ENCODE results near the gene VWA5B1.
"Not testable (repeated sequence)": the region's sequence is repeated elsewhere in the genome, so short reads cannot be mapped to it uniquely, and the experiment has no call there.

The VWA5B1 gene

GRCh38 chr1:20280906-20281305 lies 9.8 kb upstream of the VWA5B1 start:
- DNase-seq (ENCODE audit: low spot score), result no peak

GRCh38 chr1:20281801-20282200 lies 8.9 kb upstream of the VWA5B1 start:
- no peak for DNase-seq (ENCODE audit: low spot score)

- no peak for DNase-seq (ENCODE audit: low spot score)
These were observed 8.1 kb upstream of the VWA5B1 start for GRCh38 chr1:20282533-20282932.

- DNase-seq (ENCODE audit: low spot score), result no peak
These were observed 6.6 kb upstream of the VWA5B1 start for GRCh38 chr1:20284046-20284445.

GRCh38 chr1:20284625-20285024 lies 6.0 kb upstream of the VWA5B1 start:
- no peak for DNase-seq (ENCODE audit: low spot score)

GRCh38 chr1:20285510-20285909 lies 5.2 kb upstream of the VWA5B1 start:
- no peak for DNase-seq (ENCODE audit: low spot score)

- DNase-seq (ENCODE audit: low spot score), result not testable (repeated sequence)
These were observed 3.0 kb upstream of the VWA5B1 start for GRCh38 chr1:20287696-20288095.

GRCh38 chr1:20291645-20292084 lies 990 bp downstream of the VWA5B1 start:
- DNase-seq (ENCODE audit: low spot score), result no peak

GRCh38 chr1:20298626-20299025 lies 8.0 kb downstream of the VWA5B1 start:
- no peak for DNase-seq (ENCODE audit: low spot score)

GRCh38 chr1:20301463-20302107 lies 10.9 kb downstream of the VWA5B1 start:
- DNase-seq (ENCODE audit: low spot score), result no peak

GRCh38 chr1:20302108-20302471 lies 11.4 kb downstream of the VWA5B1 start:
- no peak for DNase-seq (ENCODE audit: low spot score)

GRCh38 chr1:20307026-20307425 lies 16.4 kb downstream of the VWA5B1 start:
- DNase-seq (ENCODE audit: low spot score), result no peak

GRCh38 chr1:20308569-20308968 lies 17.9 kb downstream of the VWA5B1 start:
- DNase-seq (ENCODE audit: low spot score), result no peak

GRCh38 chr1:20311289-20311688 lies 20.6 kb downstream of the VWA5B1 start:
- DNase-seq (ENCODE audit: low spot score), result no peak

- DNase-seq (ENCODE audit: low spot score), result no peak
These were observed 21.6 kb downstream of the VWA5B1 start for GRCh38 chr1:20312310-20312709.

- DNase-seq (ENCODE audit: low spot score), result no peak
These were observed 22.1 kb downstream of the VWA5B1 start for GRCh38 chr1:20312818-20313217.

GRCh38 chr1:20317471-20317870 lies 26.8 kb downstream of the VWA5B1 start:
- DNase-seq (ENCODE audit: low spot score), result no peak

GRCh38 chr1:20318521-20318920 lies 27.8 kb downstream of the VWA5B1 start:
- DNase-seq (ENCODE audit: low spot score), result no peak

- DNase-seq (ENCODE audit: low spot score), result no peak
These were observed 28.3 kb downstream of the VWA5B1 start for GRCh38 chr1:20318971-20319370.

- DNase-seq (ENCODE audit: low spot score), result no peak
These were observed 29.0 kb downstream of the VWA5B1 start for GRCh38 chr1:20319456-20320220.

GRCh38 chr1:20320704-20321103 lies 30.0 kb downstream of the VWA5B1 start:
- DNase-seq (ENCODE audit: low spot score), result no peak

GRCh38 chr1:20321573-20321972 lies 30.9 kb downstream of the VWA5B1 start:
- no peak for DNase-seq (ENCODE audit: low spot score)

GRCh38 chr1:20322081-20322824 lies 31.6 kb downstream of the VWA5B1 start:
- no peak for DNase-seq (ENCODE audit: low spot score)

All from kidney capillary endothelial cell (primary cell).